Right lobe of liver (tissue), 6 donors: Measurements from ENCODE around the gene PREX1. TPM values are rescaled to one million over a fixed set of nuclear protein-coding genes. Genes with fewer than 3 reads are reported as not detected.

ENCODE experiments used
- ATAC-seq, 4 donors: fragments of 200-7000 bp; cut with Tn5 transposase; one replicate each; pipeline ENCODE4 v1.9.1; 2020; ENCODE audit warnings: mild to moderate bottlenecking in 4 of 4, moderate library complexity in 4 of 4
- DNase-seq, 3 donors: peaks; one replicate each; pipeline ENCODE4 v3.0.0-alpha.2; 2020
- H3K27ac ChIP-seq, 3 donors: fragments of 200-600 bp; one replicate each; pipeline ENCODE4 v1.8.0; 2022
- H3K27me3 ChIP-seq, 2 donors: fragments of 200-600 bp; one replicate each; pipeline ENCODE4 v1.8.0; 2022
- H3K36me3 ChIP-seq, 4 donors: fragments of 200-600 bp; sonication (generic) in 1 of 4; one replicate each; pipeline versions ENCODE4 v1.5.1 to v1.8.0; 2017 to 2022; ENCODE audit warnings: control low read depth in 1 of 4
- H3K4me1 ChIP-seq, 4 donors: fragments of 200-600 bp; sonication (generic) in 1 of 4; one replicate each; pipeline versions ENCODE4 v1.5.1 to v1.8.0; 2017 to 2022; ENCODE audit warnings: control low read depth in 1 of 4
- H3K4me3 ChIP-seq, 3 donors: fragments of 200-600 bp; one replicate each; pipeline ENCODE4 v1.8.0; 2022
- H3K9me3 ChIP-seq, 4 donors: fragments of 200-600 bp; sonication (generic) in 1 of 4; one replicate each; pipeline versions ENCODE4 v1.5.1 to v1.8.0; 2017 to 2022; ENCODE audit warnings: control low read depth in 1 of 4
- POLR2A ChIP-seq: fragments of 450-650 bp; IDR thresholded peaks from one replicate; pipeline ENCODE4 v1.6.1; 2017; ENCODE audit warnings: antibody characterized with exemption, mild to moderate bottlenecking
- WGBS: methylation state at CpG from one replicate; pipeline ENCODE4 v1.1.6; 2018; ENCODE audit warnings: low coverage, low lambda C conversion rate; ENCODE audit not compliant: insufficient coverage; ENCODE audit errors: missing lambda C conversion rate; 5-methylcytosine and 5-hydroxymethylcytosine counted together
- intact Hi-C, 2 donors: fragments of 100-400 bp; cut with DNase I; formaldehyde crosslinking; loops; one replicate each; pipeline versions ENCODE4 v1.11.2 to v1.14.1; 2022
- total RNA-seq, 6 experiments: library from RNA; depleted of rRNA in 2 of 6; stranded (reverse); fragments of >200 nt in 2 of 6; fragmentation: NEBNext Ultra II Directional in 3 of 6; extraction: Animal tissue kit (Norgen Biotek cat#: 25700) in 3 of 6; gene quantifications; one replicate each; pipeline versions ENCODE4 v1.1.0 to v1.2.4, GENCODE V29; 2016 to 2023
- TF ChIP-seq, protein P1 (sequence below), 4 donors: fragments of 200-600 bp in 3 of 4; fragments of 450-650 bp in 1 of 4; IDR thresholded peaks; one replicate each; pipeline versions ENCODE4 v1.5.1 to v1.8.0; 2016 to 2022; ENCODE audit warnings: antibody characterized with exemption in 4 of 4, mild to moderate bottlenecking in 2 of 4
- donor health status: DM: no; HTN: yes; CAD: no.
- donor health status: DM: no; HTN: no; CAD: no.
- donor health status: DM: no; HTN: no; CAD: no.
- donor health status: DM: no; HTN: yes; CAD: no.
- donor health status: DM: no; HTN: yes; CAD: no.

Gene PREX1
- total RNA-seq, 6 experiments from 2014 or later = 4.4 to 11.1 (median 8.7) TPM

DNA sequence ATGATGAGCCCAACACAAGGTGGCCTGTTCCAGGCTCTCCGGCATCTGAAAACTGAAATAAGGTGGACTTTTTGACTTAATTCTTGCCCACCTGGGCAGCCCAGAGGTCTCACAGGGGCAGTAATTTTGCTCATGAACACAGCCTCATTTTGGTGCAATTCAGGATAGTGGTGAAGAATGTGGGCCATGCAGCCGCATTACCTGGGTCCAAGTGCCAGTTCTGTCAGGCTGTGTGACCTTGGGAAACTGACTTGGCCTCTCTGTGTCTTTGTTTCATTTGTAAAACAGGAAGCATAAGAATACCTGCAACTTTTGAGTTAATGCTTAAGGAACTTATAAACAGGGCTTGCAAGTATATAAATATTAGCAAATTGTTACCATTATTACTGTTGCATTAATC, 5.6 kb downstream of the PREX1 start:
- Histone ChIP-seq H3K36me3 (no peaks in the 10 kb centered on the region), H3K27ac (no peak overlapping the region), H3K4me1 (no peaks in the 10 kb centered on the region), H3K27me3 (no peaks in the 10 kb centered on the region), H3K9me3 (no peaks in the 10 kb centered on the region), H3K4me3 (no peak overlapping the region)
- intact Hi-C loops = no loop called here
- no peak for DNase-seq
- no peak for TF ChIP-seq POLR2A
- TF ChIP-seq, protein P1, sequence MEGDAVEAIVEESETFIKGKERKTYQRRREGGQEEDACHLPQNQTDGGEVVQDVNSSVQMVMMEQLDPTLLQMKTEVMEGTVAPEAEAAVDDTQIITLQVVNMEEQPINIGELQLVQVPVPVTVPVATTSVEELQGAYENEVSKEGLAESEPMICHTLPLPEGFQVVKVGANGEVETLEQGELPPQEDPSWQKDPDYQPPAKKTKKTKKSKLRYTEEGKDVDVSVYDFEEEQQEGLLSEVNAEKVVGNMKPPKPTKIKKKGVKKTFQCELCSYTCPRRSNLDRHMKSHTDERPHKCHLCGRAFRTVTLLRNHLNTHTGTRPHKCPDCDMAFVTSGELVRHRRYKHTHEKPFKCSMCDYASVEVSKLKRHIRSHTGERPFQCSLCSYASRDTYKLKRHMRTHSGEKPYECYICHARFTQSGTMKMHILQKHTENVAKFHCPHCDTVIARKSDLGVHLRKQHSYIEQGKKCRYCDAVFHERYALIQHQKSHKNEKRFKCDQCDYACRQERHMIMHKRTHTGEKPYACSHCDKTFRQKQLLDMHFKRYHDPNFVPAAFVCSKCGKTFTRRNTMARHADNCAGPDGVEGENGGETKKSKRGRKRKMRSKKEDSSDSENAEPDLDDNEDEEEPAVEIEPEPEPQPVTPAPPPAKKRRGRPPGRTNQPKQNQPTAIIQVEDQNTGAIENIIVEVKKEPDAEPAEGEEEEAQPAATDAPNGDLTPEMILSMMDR (IDR thresholded peaks at IDR 0.05) = no peak
- WGBS = 73% methylated on average over 2 of the region's 2 CpGs
- no peak for ATAC-seq

DNA sequence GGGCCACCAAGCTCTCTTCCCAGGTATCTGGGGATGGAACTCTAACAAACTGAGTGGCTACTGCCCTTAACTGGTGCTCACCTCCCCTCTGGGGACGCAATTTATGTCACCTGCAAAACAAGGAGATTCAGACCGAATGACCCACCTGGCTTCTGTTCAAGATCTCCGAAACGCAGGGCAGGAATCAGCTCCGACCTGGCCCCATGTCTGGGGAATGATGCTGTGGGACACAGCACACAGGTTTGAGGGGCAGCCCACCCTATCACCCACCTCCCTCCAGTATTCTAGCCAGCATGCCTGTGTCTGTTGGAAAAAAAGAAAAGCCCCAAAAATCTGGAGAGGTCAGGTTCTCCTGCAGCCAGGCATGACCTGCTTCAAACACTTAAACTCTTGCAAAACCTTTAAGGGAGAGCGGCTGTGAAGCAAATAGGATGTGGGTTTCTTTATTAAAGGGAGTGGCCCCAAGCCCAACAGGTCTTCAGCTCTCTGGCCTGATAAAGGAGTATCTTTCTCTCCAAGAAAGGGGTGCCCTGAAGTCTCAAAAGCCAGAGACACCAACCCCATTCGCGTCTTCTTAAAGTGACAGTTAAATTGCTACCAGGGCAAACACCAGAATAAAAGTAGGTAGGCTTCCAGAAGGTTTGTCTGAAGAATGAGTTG, 6.4 kb downstream of the PREX1 start:
- Histone ChIP-seq H3K4me1 (no peaks in the 10 kb centered on the region), H3K27ac (no peak overlapping the region), H3K36me3 (no peaks in the 10 kb centered on the region), H3K27me3 (no peaks in the 10 kb centered on the region), H3K4me3 (no peak overlapping the region), H3K9me3 (no peaks in the 10 kb centered on the region)
- no peak for TF ChIP-seq POLR2A
- TF ChIP-seq, protein P1 (IDR thresholded peaks at IDR 0.05) = no peak
- ATAC-seq (no peak), DNase-seq (no peak)
- intact Hi-C loops = no loop called here
- 64% methylated on average over 4 of the region's 8 CpGs for WGBS

DNA sequence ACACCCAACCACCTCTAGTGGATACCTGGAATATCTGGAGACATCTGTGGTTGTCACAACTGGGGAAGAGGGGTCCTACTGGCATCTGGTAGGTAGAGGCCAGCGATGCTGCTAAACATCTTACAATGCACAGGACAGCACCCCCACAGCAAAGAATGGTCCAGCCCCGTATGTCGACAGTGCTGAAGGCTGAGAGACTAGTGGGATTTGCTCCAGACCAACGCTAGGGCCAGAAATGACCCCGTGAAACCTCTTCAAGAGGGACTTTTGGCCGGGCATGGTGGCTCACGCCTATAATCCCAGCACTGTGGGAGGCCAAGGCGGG, 7.2 kb downstream of the PREX1 start:
- Histone ChIP-seq H3K27me3 (no peaks in the 10 kb centered on the region), H3K4me1 (no peaks in the 10 kb centered on the region), H3K4me3 (no peak overlapping the region), H3K9me3 (no peaks in the 10 kb centered on the region), H3K27ac (no peak overlapping the region), H3K36me3 (no peaks in the 10 kb centered on the region)
- 75% methylated on average over 6 of the region's 8 CpGs for WGBS
- TF ChIP-seq, protein P1 (IDR thresholded peaks at IDR 0.05) = no peak
- no peak for TF ChIP-seq POLR2A
- DNase-seq (no peak), ATAC-seq (no peak)
- intact Hi-C loops = no loop called here

DNA sequence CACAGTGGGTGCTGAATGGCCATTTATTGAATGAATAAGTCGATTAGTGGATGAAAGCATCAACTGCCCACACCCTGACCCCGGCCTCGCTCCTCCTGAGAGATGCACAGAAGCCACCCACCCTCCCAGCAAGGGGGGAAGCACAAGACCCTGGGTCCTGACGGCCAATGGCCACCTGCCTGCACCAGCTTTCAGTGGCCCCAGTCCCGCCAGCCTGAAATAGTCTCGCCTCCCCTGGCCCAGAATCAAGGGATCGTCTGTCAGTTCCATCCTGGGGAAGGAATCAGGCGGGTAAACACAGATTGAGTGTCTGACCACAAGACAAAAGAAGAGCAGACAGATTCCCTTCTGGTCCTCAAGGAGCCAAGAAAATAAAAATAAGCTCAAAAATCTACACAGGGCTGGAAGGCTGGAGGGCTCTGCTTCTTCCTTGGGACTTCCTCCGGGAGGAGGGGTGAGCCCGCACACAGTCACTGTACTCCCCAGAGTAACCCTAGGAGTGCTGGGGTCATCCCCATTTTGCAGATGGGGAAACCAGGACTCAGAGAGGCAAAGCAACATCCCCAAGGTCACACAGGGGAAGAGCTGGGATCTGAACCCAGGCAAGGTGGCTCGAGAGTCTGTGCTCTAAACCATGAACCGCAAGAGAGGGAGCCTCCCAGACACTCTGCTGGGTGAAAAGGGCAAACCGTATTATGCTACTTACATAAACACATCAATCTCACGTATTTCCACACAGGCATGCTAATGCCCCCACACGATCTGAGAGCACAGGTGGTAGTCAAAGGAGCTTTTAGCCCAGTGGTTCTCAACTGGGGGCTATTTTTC, 7.8 kb downstream of the PREX1 start:
- Histone ChIP-seq H3K4me3 (no peak overlapping the region), H3K4me1 (no peaks in the 10 kb centered on the region), H3K9me3 (no peaks in the 10 kb centered on the region), H3K36me3 (no peaks in the 10 kb centered on the region), H3K27me3 (no peaks in the 10 kb centered on the region), H3K27ac (no peak overlapping the region)
- WGBS = 56% methylated on average over 10 of the region's 15 CpGs
- intact Hi-C loops = no loop called here
- DNase-seq = no peak
- no peak for TF ChIP-seq POLR2A
- TF ChIP-seq, protein P1 (IDR thresholded peaks at IDR 0.05) = no peak
- ATAC-seq = no peak
